Kidney (tissue), 22 donors: Measurements from ENCODE around the gene ECM2. TPM values are rescaled to one million over a fixed set of nuclear protein-coding genes. Genes with fewer than 3 reads are reported as not detected.
"Not testable (repeated sequence)": the region's sequence is repeated elsewhere in the genome, so short reads cannot be mapped to it uniquely, and the experiment has no call there.

Experiments used
- DNase-seq, 5 donors: peaks; one replicate each; pipeline ENCODE4 v3.0.0-alpha.2; 2013 to 2020
- FAIRE-seq: peaks from 2 replicates; lab custom pipeline; 2012; peaks lifted over from hg19 to GRCh38; lab: Jason Lieb, UNC
- H3K27ac ChIP-seq, 2 donors: one replicate each; pipeline ENCODE4 v1.7.0; 2013; ENCODE audit warnings: low read depth in 2 of 2, low read length in 2 of 2, inconsistent platforms in 1 of 2
- H3K27me3 ChIP-seq: one replicate; pipeline ENCODE4 v1.7.1; 2013; ENCODE audit warnings: low read length, inconsistent platforms; ENCODE audit not compliant: control insufficient read depth, insufficient read depth
- H3K36me3 ChIP-seq, 3 donors: one replicate each; pipeline versions ENCODE4 v1.7.0 to v1.7.1; 2013; ENCODE audit warnings: low read length in 3 of 3, control low read depth in 1 of 3, inconsistent platforms in 1 of 3; ENCODE audit not compliant: insufficient read depth in 3 of 3, control insufficient read depth in 2 of 3
- H3K4me1 ChIP-seq, 3 donors: one replicate each; pipeline versions ENCODE4 v1.7.0 to v1.7.1; 2013; ENCODE audit warnings: low read length in 3 of 3, inconsistent platforms in 1 of 3, low read depth in 1 of 3; ENCODE audit not compliant: control insufficient read depth in 2 of 3, insufficient read depth in 2 of 3
- H3K4me3 ChIP-seq, 3 donors: one replicate each; pipeline versions ENCODE4 v1.7.0 to v1.8.1; 2013; ENCODE audit warnings: low read length in 3 of 3, control low read depth in 1 of 3, inconsistent platforms in 1 of 3
- H3K9ac ChIP-seq, 3 donors: one replicate each; pipeline versions ENCODE4 v1.7.0 to v1.7.1; 2013; ENCODE audit warnings: low read length in 3 of 3, control low read depth in 1 of 3, inconsistent platforms in 1 of 3
- H3K9me3 ChIP-seq, 3 donors: one replicate each; pipeline versions ENCODE4 v1.7.0 to v1.7.1; 2013; ENCODE audit warnings: low read length in 3 of 3, control low read depth in 1 of 3, inconsistent platforms in 1 of 3; ENCODE audit not compliant: control insufficient read depth in 2 of 3, insufficient read depth in 1 of 3
- CTCF ChIP-seq: IDR thresholded peaks from 3 replicates; pipeline ENCODE4 v1.5.1; 2012; ENCODE audit warnings: mild to moderate bottlenecking, moderate library complexity, borderline replicate concordance; ENCODE audit not compliant: insufficient read depth; ENCODE audit errors: extremely low read depth
- intact Hi-C: fragments of 100-400 bp; cut with DNase I; formaldehyde crosslinking; loops from one replicate; pipeline ENCODE4 v1.11.1; 2022
- long read RNA-seq, 10 donors: library from polyadenylated mRNA in 1 of 10; unstranded in 1 of 10; transcript quantifications; one replicate each; pipeline ENCODE4 v2.0.0 and lab custom pipeline, GENCODE V29; 2021 to 2026
- polyA plus RNA-seq: library from polyadenylated mRNA; stranded (reverse); fragments of 350-450 nt; fragmentation: Illumina TruSeq; extraction: RNeasy Lipid Tissue Mini Kit (QIAGEN cat#74804); gene quantifications from one replicate; pipeline ENCODE4 v1.2.3, GENCODE V29; 2014; ENCODE audit warnings: low read depth, low replicate concordance; ENCODE audit not compliant: insufficient read depth
- total RNA-seq: library from RNA; stranded (reverse); fragmentation: NEBNext Ultra II Directional; extraction: Animal tissue kit (Norgen Biotek cat#: 25700); gene quantifications from one replicate; pipeline ENCODE4 v1.2.1, GENCODE V29; 2021
- donor health status: control.
- donor health status: control.
- donor health status: control.
- donor health status: control.
- donor health status: control.
- donor health status: DM: yes; HTN: yes; CAD: no.
- donor health status: Normal renal cell carcinoma (clear cell type).

The ECM2 gene
- total RNA-seq (7.6 TPM), polyA plus RNA-seq (5.5 TPM)
- long read RNA-seq, donor 1: 0 reads
- long read RNA-seq, donor 2, partial matches to known transcripts: 0 of 1 reads
- long read RNA-seq, donor 2, other reads (novel, unspliced or antisense): 0 of 1 reads
- long read RNA-seq, donor 3, partial matches to known transcripts: 0 of 3 reads
- long read RNA-seq, donor 3, other reads (novel, unspliced or antisense): 0 of 3 reads
- long read RNA-seq, donor 4, partial matches to known transcripts: 0 of 2 reads
- long read RNA-seq, donor 4, other reads (novel, unspliced or antisense): 0 of 2 reads
- long read RNA-seq, donor 5: 0 reads
- long read RNA-seq, donor 6, partial matches to known transcripts: 0 of 2 reads
- long read RNA-seq, donor 6, other reads (novel, unspliced or antisense): 0 of 2 reads
- long read RNA-seq, donor 7, partial matches to known transcripts: 0 of 1 reads
- long read RNA-seq, donor 7, other reads (novel, unspliced or antisense): 1 of 1 reads
- long read RNA-seq, donor 8: 0 reads
- long read RNA-seq, donor 9: 0 reads
- long read RNA-seq, donor 10: 0 reads

- Histone ChIP-seq H3K4me3 (peak within 1 kb of the TSS; percentile 42 to 68 (median 56)), H3K9me3 (peaks cover 0 to 3% (median 0%) of the 10 kb centered on the region in 3 donors), H3K27ac (peak within 1 kb of the TSS in 1 of 2 donors; percentile 69), H3K9ac (peak within 1 kb of the TSS; percentile 6 to 63 (median 31)), H3K4me1 (peaks cover 0 to 2% (median 0%) of the 10 kb centered on the region in 3 donors), H3K27me3 (no peaks in the 10 kb centered on the region), H3K36me3 (no peaks in the 10 kb centered on the region)
- FAIRE-seq (no peak), DNase-seq (peak in 2 of 5 donors; percentile 22 to 78)
- TF ChIP-seq CTCF: no peak
- intact Hi-C loops: no loop called here
Observed at GRCh38 chr9:92535940-92536850, at the start of gene ECM2. TSS of gene ECM2 (minus strand) at chr9:92535990. CDS start at chr9:92522866, 13,124 bp downstream.

- H3K27ac ChIP-seq: no peak overlapping the region
- FAIRE-seq: no peak
- H3K9ac ChIP-seq: no peak overlapping the region
- H3K36me3 ChIP-seq: no peaks in the 10 kb centered on the region
- no peaks in the 10 kb centered on the region for H3K4me1 ChIP-seq
- H3K27me3 ChIP-seq: no peaks in the 10 kb centered on the region
- H3K4me3 ChIP-seq: no peak overlapping the region
- intact Hi-C loops: no loop called here
- DNase-seq: no peak
- TF ChIP-seq CTCF: no peak
- H3K9me3 ChIP-seq: no peaks in the 10 kb centered on the region
Observed at GRCh38 chr9:92576175-92576574, 40.4 kb upstream of the ECM2 start.

GRCh38 chr9:92573612-92574011 is 37.8 kb upstream of the ECM2 start:
- not testable (repeated sequence) for FAIRE-seq, DNase-seq, H3K36me3 ChIP-seq

GRCh38 chr9:92571871-92572270 is 36.1 kb upstream of the ECM2 start:
- intact Hi-C loops, H3K9me3 ChIP-seq, H3K4me1 ChIP-seq, H3K9ac ChIP-seq, FAIRE-seq, H3K36me3 ChIP-seq, H3K4me3 ChIP-seq, H3K27ac ChIP-seq, H3K27me3 ChIP-seq, DNase-seq: not testable (repeated sequence)

More at GRCh38 chr9:92573612-92574011, 37.8 kb upstream of the ECM2 start:
- H3K27me3 ChIP-seq, H3K4me1 ChIP-seq, H3K9me3 ChIP-seq, H3K27ac ChIP-seq, intact Hi-C loops, H3K4me3 ChIP-seq, H3K9ac ChIP-seq: not testable (repeated sequence)
